H1 (cell line): Measurements from ENCODE around the gene HMOX2. TPM values are rescaled to one million over a fixed set of nuclear protein-coding genes. Genes with fewer than 3 reads are reported as not detected.

Source experiments
- CTCF ChIA-PET: fragments of 300-600 bp; sonication (Branson Sonifier 250); formaldehyde crosslinking; loops from one replicate; lab custom pipeline; 2021; ENCODE audit not compliant: partially characterized antibody; lab: Charles Lee
- POLR2A ChIA-PET: fragments of 300-600 bp; sonication (Branson Sonifier 250); formaldehyde crosslinking; loops from one replicate; lab custom pipeline; 2021; ENCODE audit warnings: inconsistent platforms; ENCODE audit not compliant: partially characterized antibody; lab: Charles Lee
- DNase-seq, 2 experiments: peaks; one replicate each; pipeline versions ENCODE4 v3.0.0 to v3.0.0-alpha.2; 2010 to 2022; ENCODE audit warnings: low spot score in 2 of 2, low read depth in 1 of 2, mixed read lengths in 1 of 2
- FAIRE-seq: peaks from 2 replicates; lab custom pipeline; 2011; peaks lifted over from hg19 to GRCh38; lab: Jason Lieb, UNC
- H2AFZ ChIP-seq: 2 replicates; pipeline ENCODE4 v1.8.1; 2012; ENCODE audit warnings: low read length, inconsistent platforms
- H2AK5ac ChIP-seq: 2 replicates; pipeline ENCODE4 v1.6.1; 2013; ENCODE audit warnings: low read depth, low read length
- H2BK120ac ChIP-seq: replicated peaks from 2 replicates; pipeline ENCODE3; 2013; ENCODE audit warnings: low read depth, low read length, inconsistent platforms
- H2BK12ac ChIP-seq: 2 replicates; pipeline ENCODE4 v1.6.1; 2013; ENCODE audit warnings: low read depth, low read length
- H2BK15ac ChIP-seq: 2 replicates; pipeline ENCODE4 v1.6.1; 2013; ENCODE audit warnings: low read length
- H2BK20ac ChIP-seq: 2 replicates; pipeline ENCODE4 v1.6.1; 2013; ENCODE audit warnings: low read length
- H2BK5ac ChIP-seq: 2 replicates; pipeline ENCODE4 v1.6.1; 2013; ENCODE audit warnings: low read depth, low read length
- H3K14ac ChIP-seq: 2 replicates; pipeline ENCODE4 v1.6.1; 2013; ENCODE audit warnings: inconsistent platforms; ENCODE audit not compliant: insufficient read length
- H3K18ac ChIP-seq: 2 replicates; pipeline ENCODE4 v1.6.1; 2013; ENCODE audit warnings: low read length; ENCODE audit errors: extremely low read depth
- H3K23ac ChIP-seq: 2 replicates; pipeline ENCODE4 v1.6.1; 2013; ENCODE audit warnings: inconsistent platforms; ENCODE audit not compliant: insufficient read length
- H3K23me2 ChIP-seq: 2 replicates; pipeline ENCODE4 v1.6.1; 2013; ENCODE audit warnings: low read depth, low read length
- H3K27ac ChIP-seq: 2 replicates; pipeline ENCODE4 v1.6.1; 2011; ENCODE audit warnings: low read depth, low read length, inconsistent platforms
- H3K27me3 ChIP-seq, 4 experiments: replicated peaks in 1 of 4; 1 replicate in 1 of 4; 2 replicates in 3 of 4; pipeline versions ENCODE4 v1.6.1 to v1.8.1; 2011 to 2013; ENCODE audit warnings: low read length in 3 of 4, mild to moderate bottlenecking in 3 of 4, inconsistent platforms in 2 of 4, mixed read lengths in 2 of 4, moderate library complexity in 1 of 4; ENCODE audit not compliant: control insufficient read depth in 3 of 4, insufficient read depth in 3 of 4; ENCODE audit errors: extremely low read depth in 1 of 4
- H3K36me3 ChIP-seq, 4 experiments: 2 replicates each; pipeline versions ENCODE4 v1.6.1 to v1.8.1; 2011 to 2013; ENCODE audit warnings: mild to moderate bottlenecking in 4 of 4, low read length in 3 of 4, moderate library complexity in 2 of 4, control low read depth in 1 of 4, inconsistent platforms in 1 of 4; ENCODE audit not compliant: insufficient read depth in 4 of 4, control insufficient read depth in 2 of 4
- H3K4ac ChIP-seq: replicated peaks from 2 replicates; pipeline ENCODE3; 2013; ENCODE audit warnings: low read length, low read depth, mixed read lengths, inconsistent platforms; ENCODE audit not compliant: insufficient read length
- H3K4me1 ChIP-seq, 4 experiments: replicated peaks in 1 of 4; 1 replicate in 1 of 4; 2 replicates in 3 of 4; pipeline versions ENCODE4 v1.6.1 to v1.8.1; 2011 to 2013; ENCODE audit warnings: low read length in 3 of 4, inconsistent platforms in 2 of 4, mixed read lengths in 1 of 4; ENCODE audit not compliant: insufficient read depth in 4 of 4, control insufficient read depth in 3 of 4
- H3K4me2 ChIP-seq, 2 experiments: 2 replicates each; pipeline versions ENCODE4 v1.6.1 to v1.8.1; 2011 to 2013; ENCODE audit warnings: low read depth in 2 of 2, low read length in 2 of 2, control low read depth in 1 of 2, inconsistent platforms in 1 of 2, mild to moderate bottlenecking in 1 of 2; ENCODE audit not compliant: insufficient read depth in 1 of 2
- H3K4me3 ChIP-seq, 4 experiments: fragments of 200-600, 300-600 bp in 1 of 4; sonication (generic), shearing (Covaris generic), sonication (Bioruptor Twin) in 1 of 4; 2 replicates each; pipeline versions ENCODE4 v1.5.1 to v1.8.1; 2011 to 2016; ENCODE audit warnings: low read length in 4 of 4, low read depth in 3 of 4, control low read depth in 2 of 4, inconsistent platforms in 2 of 4, mild to moderate bottlenecking in 2 of 4, mixed read lengths in 1 of 4, moderate library complexity in 1 of 4; ENCODE audit not compliant: insufficient read depth in 2 of 4; ENCODE audit errors: extremely low read depth in 1 of 4
- H3K56ac ChIP-seq: replicated peaks from 2 replicates; pipeline ENCODE3; 2013; ENCODE audit warnings: low read depth, mild to moderate bottlenecking, mixed read lengths, low read length, inconsistent platforms; ENCODE audit not compliant: insufficient read length
- H3K79me1 ChIP-seq: 2 replicates; pipeline ENCODE4 v1.6.1; 2013; ENCODE audit warnings: low read depth, low read length, control low read depth
- H3K79me2 ChIP-seq, 2 experiments: 2 replicates each; pipeline versions ENCODE4 v1.6.1 to v1.8.1; 2012 to 2013; ENCODE audit warnings: low read length in 2 of 2, mild to moderate bottlenecking in 2 of 2, inconsistent platforms in 1 of 2; ENCODE audit not compliant: insufficient read depth in 2 of 2, control insufficient read depth in 1 of 2
- H3K9ac ChIP-seq, 4 experiments: replicated peaks in 1 of 4; 1 replicate in 1 of 4; 2 replicates in 3 of 4; pipeline versions ENCODE4 v1.6.1 to v1.8.1; 2011 to 2013; ENCODE audit warnings: low read depth in 3 of 4, low read length in 3 of 4, control low read depth in 2 of 4, mild to moderate bottlenecking in 2 of 4, moderate library complexity in 2 of 4, inconsistent platforms in 1 of 4; ENCODE audit errors: extremely low read depth in 1 of 4
- H3K9me3 ChIP-seq, 2 experiments: 2 replicates each; pipeline versions ENCODE4 v1.6.1 to v1.8.1; 2012 to 2013; ENCODE audit warnings: mild to moderate bottlenecking in 2 of 2, moderate library complexity in 2 of 2, control low read depth in 1 of 2, inconsistent platforms in 1 of 2, low read depth in 1 of 2, low read length in 1 of 2, mixed read lengths in 1 of 2; ENCODE audit not compliant: insufficient read depth in 2 of 2
- H4K20me1 ChIP-seq, 2 experiments: replicated peaks in 1 of 2; 2 replicates each; pipeline versions ENCODE3 to v1.8.1; 2011 to 2013; ENCODE audit warnings: inconsistent platforms in 2 of 2, low read length in 2 of 2, mild to moderate bottlenecking in 1 of 2; ENCODE audit not compliant: insufficient read depth in 2 of 2, control insufficient read depth in 1 of 2
- H4K5ac ChIP-seq: 2 replicates; pipeline ENCODE4 v1.6.1; 2013; ENCODE audit warnings: low read length, low read depth, mixed read lengths, inconsistent platforms; ENCODE audit not compliant: insufficient read length
- H4K8ac ChIP-seq: 2 replicates; pipeline ENCODE4 v1.8.0; 2013; ENCODE audit warnings: mild to moderate bottlenecking, moderate library complexity, low read length, inconsistent platforms; ENCODE audit not compliant: insufficient read depth; ENCODE audit errors: extremely low read depth
- H4K91ac ChIP-seq: replicated peaks from 2 replicates; pipeline ENCODE3; 2013; ENCODE audit warnings: low read length, mixed read lengths, inconsistent platforms; ENCODE audit not compliant: insufficient read length
- JUN ChIP-seq: IDR thresholded peaks from 2 replicates; pipeline ENCODE4 v1.6.1; 2011; ENCODE audit warnings: low read depth, mild to moderate bottlenecking, improper control_type of control experiment, low read length
- RNF2 ChIP-seq: fragments of 200-900, 300-1000 bp; sonication (generic); IDR thresholded peaks from 2 replicates; pipeline ENCODE4 v1.7.1; 2016; ENCODE audit warnings: borderline replicate concordance, low read depth, mild to moderate bottlenecking, antibody characterized with exemption, low read length; ENCODE audit not compliant: poor library complexity, severe bottlenecking; ENCODE audit errors: missing control alignments
- SAP30 ChIP-seq: fragments of 300-600 bp; sonication (generic); IDR thresholded peaks from 2 replicates; pipeline ENCODE4 v1.7.1; 2012; ENCODE audit warnings: low read length, moderate library complexity, mild to moderate bottlenecking, inconsistent platforms; ENCODE audit not compliant: insufficient read depth, insufficient replicate concordance
- SUZ12 ChIP-seq: fragments of 200-600 bp; sonication (generic); IDR thresholded peaks from 2 replicates; pipeline ENCODE4 v1.6.1; 2012; ENCODE audit warnings: mild to moderate bottlenecking, inconsistent platforms, low read length, moderate library complexity, mixed read lengths
- TCF12 ChIP-seq: IDR thresholded peaks from 2 replicates; pipeline ENCODE4 v1.6.1; 2011; ENCODE audit warnings: low read depth, mild to moderate bottlenecking, low read length
- WGBS, 2 experiments: shearing (Covaris generic) in 1 of 2; methylation state at CpG; one replicate each; pipeline versions ENCODE4 v1.1.6 to v1.1.7; 2013 to 2015; ENCODE audit warnings: low lambda C conversion rate in 2 of 2, mixed read lengths in 2 of 2, inconsistent platforms in 1 of 2, low coverage in 1 of 2, missing lambda C conversion rate in 1 of 2; ENCODE audit not compliant: insufficient replicate concordance in 2 of 2, insufficient coverage in 1 of 2, insufficient read length in 1 of 2; ENCODE audit errors: extremely low coverage in 1 of 2, missing lambda C conversion rate in 1 of 2; 5-methylcytosine and 5-hydroxymethylcytosine counted together
- polyA plus RNA-seq, 7 experiments: library from polyadenylated mRNA; depleted of rRNA in 3 of 7; stranded (reverse) in 5 of 7; unstranded in 2 of 7; fragments of >200 nt in 5 of 7; fragments of 200-250 nt in 2 of 7; gene quantifications; 1 replicate in 5 of 7; 2 replicates in 1 of 7; 4 replicates in 1 of 7; pipeline versions ENCODE4 v1.2.1 to v1.2.3, GENCODE V29; 2011 to 2013; ENCODE audit warnings: missing spikeins in 2 of 7, mixed read lengths in 2 of 7
- total RNA-seq: library from RNA; stranded (reverse); fragmentation: NEBNext Ultra II Directional; extraction: Animal tissue kit (Norgen Biotek cat#: 25700); gene quantifications from 2 replicates; pipeline ENCODE4 v1.2.1, GENCODE V29; 2021

Gene HMOX2
- total and polyA plus RNA-seq, 2 of the 8 experiments (the other 6 are each of a cell fraction or from before 2014, with no cell fraction given) = 36.5 to 48.4 TPM

- FAIRE-seq (no peak), DNase-seq (no peak)
- H2BK20ac ChIP-seq = no peak overlapping the region
- no peak overlapping the region for H3K4ac ChIP-seq
- TF ChIP-seq RNF2 = no peak
- no peak for TF ChIP-seq TCF12
- TF ChIP-seq JUN = no peak
- no peak for TF ChIP-seq SUZ12
- TF ChIP-seq SAP30 = no peak
- H4K5ac ChIP-seq = no peak overlapping the region
- no peak overlapping the region for H3K23ac ChIP-seq
- no peak overlapping the region for H2AFZ ChIP-seq
- H3K79me2 ChIP-seq = peaks cover 3 to 58% of the 10 kb centered on the region in 2 experiments; a peak in 2 of 4 replicates
- POLR2A ChIA-PET = interaction anchor here (1.2 to 3.2 kb wide), 5 partner anchors 10 to 66 kb away, joined by 3 to 11 read pairs (median 5); no protein-coding TSS in a partner anchor
- no peaks in the 10 kb centered on the region for H3K27me3 ChIP-seq
- no peaks in the 10 kb centered on the region for H3K9me3 ChIP-seq
- H3K4me2 ChIP-seq = no peak overlapping the region
- no peak overlapping the region for H3K4me3 ChIP-seq
- H3K4me1 ChIP-seq = peaks cover 4 to 20% (median 13%) of the 10 kb centered on the region in 4 experiments
- peaks cover 3% of the 10 kb centered on the region for H3K23me2 ChIP-seq
- H2AK5ac ChIP-seq = no peak overlapping the region
- no peak overlapping the region for H3K27ac ChIP-seq
- peaks cover 28% of the 10 kb centered on the region for H3K79me1 ChIP-seq
- peaks cover 2 to 11% (median 6%) of the 10 kb centered on the region in 4 experiments; a peak in 6 of 8 replicates for H3K36me3 ChIP-seq
- H2BK12ac ChIP-seq = no peak overlapping the region
- H3K56ac ChIP-seq = no peak overlapping the region
- H2BK5ac ChIP-seq = no peak overlapping the region
- peaks cover 3 to 13% of the 10 kb centered on the region in 2 experiments for H4K20me1 ChIP-seq
- H2BK120ac ChIP-seq = no peak overlapping the region
- whole genome bisulfite sequencing, 2 experiments = 93% methylated on average over 6 of the region's 6 CpGs; no CpG with 5 or more reads in 1 of the 2 experiments
- H3K9ac ChIP-seq = no peak overlapping the region
- H3K14ac ChIP-seq = no peak overlapping the region
- no peak overlapping the region for H4K91ac ChIP-seq
- H2BK15ac ChIP-seq = no peak overlapping the region
- no peak overlapping the region for H4K8ac ChIP-seq
- CTCF ChIA-PET = interaction anchor here (4.8 to 40.7 kb wide), 3 partner anchors 15 to 54 kb away, joined by 26 to 968 read pairs (median 968); partner anchors contain the start of genes C16orf96 and CDIP1
- H3K18ac ChIP-seq = no peak overlapping the region
Observed at GRCh38 chr16:4533490-4533889, 57.3 kb downstream of the HMOX2 start.
